Measurements from ENCODE around the gene MTMR12.

DNA sequence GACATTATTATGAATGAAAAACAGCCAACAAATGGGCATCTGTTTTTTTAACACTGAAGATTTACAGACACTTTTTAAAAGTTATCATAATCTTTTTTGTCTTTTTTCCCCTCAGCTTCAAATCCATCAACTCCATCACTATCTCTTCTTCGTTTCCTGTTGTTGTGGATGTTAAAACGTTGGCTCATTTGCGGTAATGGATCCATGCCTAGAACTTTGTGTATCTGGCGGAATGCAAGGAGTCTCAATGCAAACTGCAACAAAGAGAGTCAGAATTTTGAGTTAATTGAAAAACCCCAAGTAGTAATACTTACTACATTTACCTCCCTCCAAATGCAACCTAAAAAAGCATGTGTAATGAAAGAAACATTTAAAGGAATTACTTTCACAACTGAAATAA lies 42.9 kb upstream of the MTMR12 start:
- TF ChIP-seq, protein P1, sequence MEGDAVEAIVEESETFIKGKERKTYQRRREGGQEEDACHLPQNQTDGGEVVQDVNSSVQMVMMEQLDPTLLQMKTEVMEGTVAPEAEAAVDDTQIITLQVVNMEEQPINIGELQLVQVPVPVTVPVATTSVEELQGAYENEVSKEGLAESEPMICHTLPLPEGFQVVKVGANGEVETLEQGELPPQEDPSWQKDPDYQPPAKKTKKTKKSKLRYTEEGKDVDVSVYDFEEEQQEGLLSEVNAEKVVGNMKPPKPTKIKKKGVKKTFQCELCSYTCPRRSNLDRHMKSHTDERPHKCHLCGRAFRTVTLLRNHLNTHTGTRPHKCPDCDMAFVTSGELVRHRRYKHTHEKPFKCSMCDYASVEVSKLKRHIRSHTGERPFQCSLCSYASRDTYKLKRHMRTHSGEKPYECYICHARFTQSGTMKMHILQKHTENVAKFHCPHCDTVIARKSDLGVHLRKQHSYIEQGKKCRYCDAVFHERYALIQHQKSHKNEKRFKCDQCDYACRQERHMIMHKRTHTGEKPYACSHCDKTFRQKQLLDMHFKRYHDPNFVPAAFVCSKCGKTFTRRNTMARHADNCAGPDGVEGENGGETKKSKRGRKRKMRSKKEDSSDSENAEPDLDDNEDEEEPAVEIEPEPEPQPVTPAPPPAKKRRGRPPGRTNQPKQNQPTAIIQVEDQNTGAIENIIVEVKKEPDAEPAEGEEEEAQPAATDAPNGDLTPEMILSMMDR (conservative IDR thresholded peaks at IDR 0.05 in 1 of 2, IDR thresholded peaks at IDR 0.05 in 1 of 2; ENCODE audit: low read depth in 1 of 2, low read length in 2 of 2), result no peak
- TF ChIP-seq EZH2 (IDR thresholded peaks at IDR 0.05; ENCODE audit: low read length, missing control alignments), result no peak

Measured in fibroblast of lung (primary cell).